CMK (cell line): ENCODE results near the gene CAPN11.
"Not testable (repeated sequence)": the region's sequence is repeated elsewhere in the genome, so short reads cannot be mapped to it uniquely, and the experiment has no call there.

Source experiments
- DNase-seq: peaks from one replicate; pipeline ENCODE4 v3.0.0-alpha.2; 2010; ENCODE audit warnings: low read depth

CAPN11 gene

DNA sequence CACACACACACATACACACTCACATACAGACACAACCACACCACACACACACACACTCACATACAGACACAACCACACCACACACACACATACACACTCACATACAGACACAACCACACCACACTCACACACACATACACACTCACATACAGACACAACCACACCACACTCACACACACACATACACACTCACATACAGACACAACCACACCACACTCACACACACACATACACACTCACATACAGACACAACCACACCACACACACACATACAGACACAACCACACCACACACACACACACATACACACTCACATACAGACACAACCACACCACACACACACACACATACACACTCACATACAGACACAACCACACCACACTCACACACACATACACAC is 23.2 kb downstream of the CAPN11 start:
- DNase-seq: not testable (repeated sequence)

DNA sequence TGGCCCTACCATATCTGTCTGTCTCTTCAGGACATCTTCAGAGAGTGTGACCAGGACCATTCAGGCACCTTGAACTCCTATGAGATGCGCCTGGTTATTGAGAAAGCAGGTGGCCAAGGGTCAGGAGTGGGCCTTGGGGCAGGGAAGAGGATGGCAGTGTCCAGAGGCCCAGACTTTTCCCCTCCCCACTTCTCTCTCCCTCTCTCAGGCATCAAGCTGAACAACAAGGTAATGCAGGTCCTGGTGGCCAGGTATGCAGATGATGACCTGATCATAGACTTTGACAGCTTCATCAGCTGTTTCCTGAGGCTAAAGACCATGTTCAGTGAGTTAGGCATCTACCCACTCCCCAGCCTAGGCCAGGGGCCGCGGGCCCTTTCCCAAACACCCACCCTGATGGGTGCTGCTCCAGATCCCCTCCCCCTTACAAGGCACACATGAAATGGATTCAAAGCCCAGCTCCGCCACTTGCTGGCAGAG is 24.3 kb downstream of the CAPN11 start:
- DNase-seq: no peak

DNA sequence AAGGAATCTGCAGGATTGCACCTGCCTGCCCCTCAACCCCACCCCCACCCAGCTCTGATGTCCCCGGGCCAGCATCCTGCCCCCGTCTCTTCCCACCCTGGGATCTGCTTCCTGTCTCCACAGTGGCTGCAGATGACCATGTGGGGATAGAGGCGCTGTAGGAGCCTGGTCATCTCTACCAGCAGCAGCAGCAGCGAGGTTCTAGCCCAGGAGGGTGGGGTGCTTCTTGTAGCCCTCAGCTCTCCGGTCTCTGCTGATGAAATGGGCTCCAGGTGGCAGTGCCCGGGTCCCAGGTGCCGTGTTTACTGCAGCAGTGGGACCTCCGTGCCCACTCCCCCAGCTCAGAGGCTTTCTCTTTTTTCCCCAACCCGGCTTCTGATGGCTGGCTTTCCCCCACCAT is 25.2 kb downstream of the CAPN11 start:
- no peak for DNase-seq

GRCh38 chr6:44185356-44185755 is 26.7 kb downstream of the CAPN11 start:
- DNase-seq: not testable (repeated sequence)

- DNase-seq: no peak
Measured at GRCh38 chr6:44185953-44186634, 27.5 kb downstream of the CAPN11 start.

- no peak for DNase-seq
Measured at GRCh38 chr6:44186635-44187025, 28.0 kb downstream of the CAPN11 start.

- DNase-seq: no peak
Measured at GRCh38 chr6:44188819-44189218, 30.2 kb downstream of the CAPN11 start.

GRCh38 chr6:44189257-44189656 is 30.6 kb downstream of the CAPN11 start:
- DNase-seq: no peak

GRCh38 chr6:44190715-44191114 is 32.1 kb downstream of the CAPN11 start:
- no peak for DNase-seq

DNA sequence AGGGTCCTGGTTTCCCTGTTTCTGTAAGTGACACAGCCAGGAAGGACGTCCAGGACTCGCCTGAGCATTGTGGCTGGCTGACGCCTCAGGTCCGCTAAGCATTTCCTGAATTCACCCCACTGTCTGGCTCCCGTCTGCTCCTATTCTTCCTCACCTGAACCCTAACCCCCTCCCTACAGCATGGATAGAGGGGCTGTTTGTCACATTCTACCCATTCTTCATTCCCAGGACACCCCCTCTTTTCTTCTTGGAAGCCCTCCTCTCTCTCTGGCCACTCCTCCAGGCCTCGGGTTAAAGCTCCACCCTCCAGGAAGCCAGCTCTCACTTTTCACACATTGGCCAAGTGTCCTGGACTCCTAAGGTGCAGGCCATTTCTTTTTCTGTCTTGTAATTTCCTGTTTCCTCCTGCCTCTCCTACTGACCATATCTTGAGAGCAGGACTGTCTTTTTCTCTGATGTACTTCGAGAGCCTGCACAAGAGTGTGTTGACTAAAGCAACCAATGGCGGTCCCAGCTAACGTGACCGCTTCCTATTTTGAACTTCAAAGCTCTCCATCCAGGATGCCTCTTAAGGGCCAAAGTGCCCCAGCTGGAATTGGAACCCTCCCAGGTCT is 33.9 kb downstream of the CAPN11 start:
- no peak for DNase-seq

DNA sequence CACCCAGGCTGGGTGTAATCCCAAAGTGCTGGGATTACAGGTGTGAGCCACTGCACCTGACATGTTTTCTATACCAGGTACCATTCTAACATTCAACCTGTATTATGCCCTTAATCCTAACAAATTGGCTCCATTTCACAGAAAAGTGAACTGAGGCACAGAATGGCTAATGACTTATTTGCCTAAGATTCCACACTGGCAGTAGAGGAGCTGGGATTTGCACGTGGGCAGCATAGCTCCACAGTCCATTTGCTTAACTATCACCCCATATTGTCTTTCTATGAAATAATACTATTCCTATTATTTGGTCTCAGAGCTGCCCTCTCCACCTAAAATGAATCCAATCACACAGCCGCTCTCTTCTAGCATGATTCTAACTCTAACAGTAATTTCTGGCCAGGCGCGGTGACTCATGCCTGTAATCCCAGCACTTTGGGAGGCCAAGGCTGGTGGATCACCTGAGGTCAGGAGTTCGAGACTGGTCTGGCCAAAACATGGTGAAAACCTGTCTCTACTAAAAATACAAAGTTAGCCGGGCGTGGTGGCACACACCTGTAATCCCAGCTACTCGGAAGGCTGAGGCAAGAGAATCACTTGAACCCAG is 34.8 kb downstream of the CAPN11 start:
- no peak for DNase-seq

DNA sequence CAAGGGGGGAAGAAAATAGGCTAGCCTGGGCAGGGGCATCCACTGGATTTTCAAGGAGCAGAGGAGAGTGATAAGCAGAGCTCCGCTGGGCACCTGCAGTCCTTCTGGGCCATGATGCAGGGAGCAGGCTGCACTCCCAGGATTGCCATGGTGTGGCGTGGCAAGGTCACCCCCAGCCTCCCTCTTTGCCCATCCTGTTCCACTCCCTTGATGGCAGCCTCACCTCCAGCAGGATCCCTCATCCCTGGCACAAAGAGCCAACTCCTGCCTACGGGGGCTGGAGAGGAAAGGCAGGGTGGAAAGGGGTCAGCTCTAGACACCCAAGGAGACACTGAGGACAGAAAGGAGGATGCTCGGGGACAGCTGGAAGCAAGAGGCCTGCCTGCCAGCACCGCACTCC is 35.7 kb downstream of the CAPN11 start:
- no peak for DNase-seq

GRCh38 chr6:44196351-44196750 is 37.7 kb downstream of the CAPN11 start:
- not testable (repeated sequence) for DNase-seq

DNA sequence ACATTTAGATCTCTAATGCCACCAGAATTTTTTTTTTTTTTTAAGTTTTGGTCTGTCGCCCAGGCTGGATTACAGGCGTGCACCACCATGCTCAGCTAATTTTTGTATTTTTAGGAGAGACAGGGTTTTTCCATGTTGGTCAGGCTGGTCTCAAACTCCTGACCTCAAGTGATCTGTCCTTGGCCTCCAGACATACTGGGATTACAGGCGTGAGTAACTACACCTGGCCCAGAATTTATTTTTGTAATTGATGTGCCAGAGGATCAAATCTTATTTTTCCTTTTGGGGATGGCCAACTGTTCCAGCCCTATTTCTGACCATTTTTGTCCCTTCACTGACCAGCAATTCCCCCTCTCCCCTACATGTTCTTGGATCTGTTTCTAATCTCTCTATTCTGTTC is 40.1 kb downstream of the CAPN11 start:
- DNase-seq: no peak

GRCh38 chr6:44199883-44200282 is 41.3 kb downstream of the CAPN11 start:
- no peak for DNase-seq

GRCh38 chr6:44201200-44201599 is 42.6 kb downstream of the CAPN11 start:
- no peak for DNase-seq

DNA sequence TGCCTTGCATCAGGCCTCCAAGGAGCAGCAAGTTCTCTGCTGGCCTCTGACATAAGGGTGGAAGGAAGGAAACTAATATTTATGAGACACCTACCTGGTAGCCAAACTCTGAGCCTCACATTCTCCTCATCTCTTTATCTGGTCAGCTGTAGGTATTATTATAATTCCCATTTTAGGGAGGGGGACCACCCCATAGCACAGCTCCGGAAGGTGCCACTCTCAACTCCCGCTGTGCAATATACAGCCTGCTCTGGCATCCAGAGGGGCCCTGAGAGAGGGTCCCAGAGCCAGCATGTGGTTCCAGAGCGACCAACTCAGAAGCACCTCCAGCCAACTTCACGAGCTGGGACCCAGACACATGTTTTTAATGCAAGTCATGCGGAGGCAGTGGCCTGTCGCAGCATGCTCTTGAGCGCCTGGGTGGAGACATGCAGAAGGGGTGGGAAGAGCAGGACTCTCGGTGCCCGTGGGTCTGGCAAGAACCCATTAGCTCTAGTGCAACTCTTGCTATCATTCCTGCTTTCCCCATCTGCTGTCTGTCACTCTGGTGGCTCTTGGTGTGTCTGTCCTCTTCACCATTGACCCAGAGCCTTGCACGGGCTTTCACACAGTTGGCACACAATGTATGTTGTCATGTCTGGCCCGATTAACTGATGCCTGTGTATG is 43.2 kb downstream of the CAPN11 start:
- no peak for DNase-seq

DNA sequence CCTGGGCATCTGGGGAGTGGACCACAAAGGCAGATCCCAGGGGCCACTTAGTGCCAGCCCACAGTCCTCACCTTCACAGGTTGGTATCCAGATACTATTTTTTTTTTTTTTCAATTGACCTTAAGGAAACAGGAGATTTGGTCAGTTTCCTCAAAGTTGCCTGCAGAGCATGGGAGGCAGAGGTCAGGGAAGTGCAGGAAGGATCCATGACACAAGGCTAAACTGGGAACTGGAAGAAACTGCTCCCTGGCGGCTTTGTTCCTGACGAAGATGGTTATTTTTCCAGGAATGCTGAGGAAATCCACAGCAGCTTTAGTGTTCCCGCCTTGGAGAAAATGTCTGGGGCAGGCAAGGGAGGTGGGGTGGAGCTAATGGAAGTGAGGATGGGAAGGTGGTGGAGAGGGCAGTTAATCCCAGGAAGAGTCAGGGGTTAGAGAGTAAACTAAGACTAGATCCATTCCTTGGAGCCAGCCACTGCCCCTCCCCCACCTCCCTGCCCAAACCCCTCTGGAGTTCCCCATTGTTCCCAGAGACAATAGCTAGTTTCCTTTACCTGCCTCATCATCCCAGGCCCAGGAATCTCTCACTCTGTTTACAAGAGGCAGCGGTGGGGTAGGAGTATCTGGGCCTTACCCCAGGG is 43.8 kb downstream of the CAPN11 start:
- no peak for DNase-seq

DNA sequence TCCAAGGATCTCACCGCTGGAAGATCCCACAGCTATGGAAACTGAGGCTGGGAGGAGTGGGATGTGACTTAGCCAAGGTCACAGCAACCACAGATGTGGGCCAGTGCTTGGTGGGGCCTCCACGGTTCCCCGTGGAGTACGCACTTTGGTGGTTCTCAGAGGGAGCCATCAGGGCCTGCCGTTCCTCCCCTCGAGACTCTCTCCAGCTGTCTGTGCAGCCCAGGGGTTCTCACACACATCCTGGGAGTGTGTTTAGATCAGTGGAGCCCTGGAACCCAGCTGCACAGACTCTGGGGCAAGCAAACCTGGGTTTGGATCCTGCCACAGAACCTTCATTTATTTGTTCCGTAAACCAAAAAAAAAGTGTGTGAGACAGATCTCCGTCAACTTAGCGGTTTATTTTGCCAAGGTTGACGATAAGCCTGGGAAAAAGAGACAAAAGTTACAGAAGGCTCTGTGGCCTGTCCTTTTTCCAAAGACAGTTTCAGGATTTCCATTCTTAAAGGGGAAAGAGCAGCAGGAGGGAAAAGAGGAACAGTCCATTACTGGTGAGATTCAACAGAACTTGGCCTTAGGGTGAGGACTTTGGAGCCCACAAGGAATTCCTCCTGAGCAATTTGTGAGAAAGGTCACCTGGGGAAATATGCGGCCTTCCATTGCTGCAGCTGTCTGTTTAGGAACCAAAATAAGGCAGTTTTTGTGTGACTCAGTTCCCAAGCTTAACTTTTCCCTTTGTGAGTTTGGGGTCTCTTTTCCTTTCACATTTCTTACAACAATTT is 44.5 kb downstream of the CAPN11 start:
- no peak for DNase-seq

- DNase-seq: no peak
Measured at GRCh38 chr6:44203955-44204354, 45.3 kb downstream of the CAPN11 start.

- no peak for DNase-seq
Measured at GRCh38 chr6:44207966-44208365, 49.3 kb downstream of the CAPN11 start.

DNA sequence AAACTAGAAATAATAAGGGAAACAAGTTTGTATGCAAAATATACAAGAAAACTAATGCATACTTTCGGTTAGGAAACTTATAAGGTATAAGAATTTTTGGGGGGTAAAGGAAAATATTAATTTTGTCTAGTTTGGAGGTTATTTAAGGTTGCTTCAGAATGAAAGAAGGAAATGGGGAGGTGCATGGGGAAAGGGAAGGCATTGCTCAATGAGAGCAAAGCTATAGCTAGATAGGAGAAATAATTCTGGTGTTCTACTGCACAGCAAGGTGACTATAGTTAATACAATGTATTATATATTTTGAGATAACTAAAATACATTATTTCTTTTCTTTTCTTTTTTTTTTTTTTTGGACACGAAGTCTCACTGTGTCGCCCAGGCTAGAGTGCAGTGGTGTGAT is 52.7 kb downstream of the CAPN11 start:
- DNase-seq: no peak
